IMR-90 (cell line): ENCODE data around the gene DPYSL3.

Source experiments
- BHLHE40 ChIP-seq: fragments of 150-350 bp; IDR thresholded peaks from 2 replicates; pipeline ENCODE4 v1.6.1; 2016; ENCODE audit warnings: mild to moderate bottlenecking, low read depth, low read length
- CEBPB ChIP-seq: IDR thresholded peaks from 2 replicates; pipeline ENCODE4 v1.6.1; 2012; ENCODE audit warnings: low read depth, low read length, improper control_type of control experiment
- CTCF ChIP-seq: conservative IDR thresholded peaks from 2 replicates; pipeline ENCODE4 v1.5.1; 2012; ENCODE audit warnings: mild to moderate bottlenecking, low read depth, low read length, improper control_type of control experiment
- FOS ChIP-seq: fragments of 150-350 bp; IDR thresholded peaks from 2 replicates; pipeline ENCODE4 v1.6.1; 2016; ENCODE audit warnings: low read depth, low read length
- MAFK ChIP-seq: IDR thresholded peaks from 2 replicates; pipeline ENCODE4 v1.6.1; 2012; ENCODE audit warnings: low read depth, low read length, improper control_type of control experiment
- MAZ ChIP-seq: IDR thresholded peaks from 2 replicates; pipeline ENCODE4 v1.6.1; 2012; ENCODE audit warnings: low read depth, mild to moderate bottlenecking, low read length, improper control_type of control experiment, moderate library complexity, borderline replicate concordance
- MXI1 ChIP-seq: IDR thresholded peaks from 2 replicates; pipeline ENCODE4 v1.6.1; 2012; ENCODE audit warnings: low read depth, mild to moderate bottlenecking, low read length, moderate library complexity, borderline replicate concordance
- POLR2A ChIP-seq: IDR thresholded peaks from 2 replicates; pipeline ENCODE4 v1.6.1; 2012; ENCODE audit warnings: mild to moderate bottlenecking, low read depth, low read length
- RAD21 ChIP-seq: IDR thresholded peaks from 2 replicates; pipeline ENCODE4 v1.6.1; 2012; ENCODE audit warnings: low read length, improper control_type of control experiment
- RCOR1 ChIP-seq: IDR thresholded peaks from 2 replicates; pipeline ENCODE4 v1.6.1; 2012; ENCODE audit warnings: mild to moderate bottlenecking, low read length, improper control_type of control experiment; ENCODE audit not compliant: insufficient replicate concordance
- TF ChIP-seq, protein P1 (sequence below): fragments of 150-350 bp; IDR thresholded peaks from 2 replicates; pipeline ENCODE4 v1.6.1; 2017; ENCODE audit warnings: mild to moderate bottlenecking, antibody characterized with exemption, low read length, low read depth

GRCh38 chr5:147455822-147456450 is 53.9 kb downstream of the DPYSL3 start:
- TF ChIP-seq CTCF (no peak), RCOR1 (no peak), POLR2A (no peak), MXI1 (no peak), MAFK (no peak), MAZ (no peak), FOS (no peak), BHLHE40 (no peak), RAD21 (no peak), CEBPB (no peak)
- TF ChIP-seq, protein P1, sequence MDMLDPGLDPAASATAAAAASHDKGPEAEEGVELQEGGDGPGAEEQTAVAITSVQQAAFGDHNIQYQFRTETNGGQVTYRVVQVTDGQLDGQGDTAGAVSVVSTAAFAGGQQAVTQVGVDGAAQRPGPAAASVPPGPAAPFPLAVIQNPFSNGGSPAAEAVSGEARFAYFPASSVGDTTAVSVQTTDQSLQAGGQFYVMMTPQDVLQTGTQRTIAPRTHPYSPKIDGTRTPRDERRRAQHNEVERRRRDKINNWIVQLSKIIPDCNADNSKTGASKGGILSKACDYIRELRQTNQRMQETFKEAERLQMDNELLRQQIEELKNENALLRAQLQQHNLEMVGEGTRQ: no peak
